AG09319 (cell line): ENCODE measurements around the gene XRRA1.
"Not testable (repeated sequence)": the region's sequence is repeated elsewhere in the genome, so short reads cannot be mapped to it uniquely, and the experiment has no call there.

Experiments
- DNase-seq: peaks from one replicate; pipeline ENCODE4 v3.0.0-alpha.2; 2010; ENCODE audit warnings: low read depth; ENCODE audit errors: extremely low read depth
- CTCF ChIP-seq: IDR thresholded peaks from 2 replicates; pipeline ENCODE4 v1.5.1; 2011; ENCODE audit warnings: low read depth, mild to moderate bottlenecking, inconsistent platforms, low read length, moderate library complexity

XRRA1 gene

GRCh38 chr11:74984070-74984469 lies 35.2 kb upstream of the XRRA1 start:
- no peak for DNase-seq
- TF ChIP-seq CTCF = no peak

- no peak for DNase-seq
- TF ChIP-seq CTCF = no peak
Observed at GRCh38 chr11:74981888-74982287, 33.0 kb upstream of the XRRA1 start.

GRCh38 chr11:74980634-74981033 lies 31.7 kb upstream of the XRRA1 start:
- DNase-seq = no peak
- no peak for TF ChIP-seq CTCF

GRCh38 chr11:74978041-74978440 lies 29.1 kb upstream of the XRRA1 start:
- DNase-seq = no peak
- TF ChIP-seq CTCF = no peak

- DNase-seq = no peak
- TF ChIP-seq CTCF = no peak
Observed at GRCh38 chr11:74971424-74971823, 22.5 kb upstream of the XRRA1 start.

- no peak for DNase-seq
- TF ChIP-seq CTCF = no peak
Observed at GRCh38 chr11:74970852-74971395, 22.0 kb upstream of the XRRA1 start.

- DNase-seq = no peak
- TF ChIP-seq CTCF = no peak
Observed at GRCh38 chr11:74966651-74967050, 17.8 kb upstream of the XRRA1 start.

GRCh38 chr11:74960128-74960527 lies 11.2 kb upstream of the XRRA1 start:
- DNase-seq = not testable (repeated sequence)
